T-cell (primary cell): ENCODE results near the gene C10orf90. TPM values are rescaled to one million over a fixed set of nuclear protein-coding genes. Genes with fewer than 3 reads are reported as not detected.

Experiments
- ATAC-seq, 4 experiments: fragments of 200-7000 bp in 3 of 4; fragments of 150-1000 bp in 1 of 4; cut with Tn5 transposase; replicated peaks in 1 of 4; 1 replicate in 3 of 4; 2 replicates in 1 of 4; pipeline ENCODE4 v1.10.0; 2021; ENCODE audit warnings: moderate library complexity in 3 of 4, mild to moderate bottlenecking in 2 of 4, moderate number of reproducible peaks in 1 of 4
- CTCF ChIA-PET, 2 donors: fragments of 300-600 bp; sonication (Branson Sonifier 250); formaldehyde crosslinking; loops; one replicate each; lab custom pipeline; 2022; ENCODE audit warnings: antibody characterized with exemption in 2 of 2; lab: Charles Lee
- POLR2A ChIA-PET, 2 donors: fragments of 300-600 bp; sonication (Branson Sonifier 250); formaldehyde crosslinking; loops; one replicate each; lab custom pipeline; 2022; ENCODE audit warnings: antibody characterized with exemption in 2 of 2; lab: Charles Lee
- DNase-seq, 35 experiments: peaks; one replicate each; pipeline versions ENCODE4 v3.0.0 to v3.0.0-alpha.2; 2013 to 2023
- H3K27ac ChIP-seq: one replicate; pipeline ENCODE4 v1.5.1; 2013; ENCODE audit warnings: low read length
- H3K27me3 ChIP-seq, 2 experiments: replicated peaks in 1 of 2; 1 replicate in 1 of 2; 2 replicates in 1 of 2; pipeline versions ENCODE4 v1.6.1 to v1.7.0; 2013; ENCODE audit warnings: low read length in 1 of 2, mixed read lengths in 1 of 2; ENCODE audit not compliant: control insufficient read depth in 2 of 2, insufficient read depth in 2 of 2; ENCODE audit errors: extremely low read depth in 1 of 2
- H3K36me3 ChIP-seq, 2 donors: 1 replicate in 1 of 2; 2 replicates in 1 of 2; pipeline versions ENCODE4 v1.6.1 to v1.7.0; 2013; ENCODE audit warnings: low read length in 1 of 2; ENCODE audit not compliant: control insufficient read depth in 2 of 2, insufficient read depth in 1 of 2; ENCODE audit errors: extremely low read depth in 1 of 2
- H3K4me1 ChIP-seq, 2 experiments: 1 replicate in 1 of 2; 2 replicates in 1 of 2; pipeline versions ENCODE4 v1.6.1 to v1.7.0; 2013; ENCODE audit warnings: low read length in 2 of 2, mixed read lengths in 1 of 2; ENCODE audit not compliant: insufficient read depth in 2 of 2, control insufficient read depth in 1 of 2; ENCODE audit errors: extremely low read depth in 1 of 2
- H3K4me3 ChIP-seq, 2 donors: 1 replicate in 1 of 2; 2 replicates in 1 of 2; pipeline versions ENCODE4 v1.5.1 to v1.7.0; 2013; ENCODE audit warnings: mild to moderate bottlenecking in 2 of 2, low read length in 1 of 2, moderate library complexity in 1 of 2; ENCODE audit not compliant: control insufficient read depth in 1 of 2; ENCODE audit errors: extremely low read depth in 1 of 2
- H3K9me3 ChIP-seq: 2 replicates; pipeline ENCODE4 v1.7.0; 2013
- H3K27ac Mint-ChIP-seq, 2 donors: one replicate each; pipeline ENCODE4 v1.8.0; 2020 to 2021; ENCODE audit warnings: mild to moderate bottlenecking in 2 of 2, mixed read lengths in 2 of 2
- H3K27me3 Mint-ChIP-seq, 2 donors: one replicate each; pipeline ENCODE4 v1.8.0; 2021 to 2022; ENCODE audit warnings: mixed read lengths in 2 of 2
- H3K36me3 Mint-ChIP-seq: one replicate; pipeline ENCODE4 v1.8.0; 2021; ENCODE audit warnings: mixed read lengths
- H3K4me1 Mint-ChIP-seq, 3 donors: one replicate each; pipeline ENCODE4 v1.8.0; 2020 to 2022; ENCODE audit warnings: mixed read lengths in 3 of 3, mild to moderate bottlenecking in 1 of 3
- H3K4me3 Mint-ChIP-seq, 3 donors: one replicate each; pipeline ENCODE4 v1.8.0; 2020 to 2022; ENCODE audit warnings: mild to moderate bottlenecking in 3 of 3, mixed read lengths in 3 of 3, moderate library complexity in 3 of 3
- H3K9me3 Mint-ChIP-seq, 3 donors: one replicate each; pipeline ENCODE4 v1.8.0; 2020 to 2022; ENCODE audit warnings: mixed read lengths in 3 of 3
- WGBS: methylation state at CpG from one replicate; pipeline ENCODE4 v1.1.5; 2013; ENCODE audit warnings: missing lambda C conversion rate; ENCODE audit not compliant: insufficient coverage; 5-methylcytosine and 5-hydroxymethylcytosine counted together
- total RNA-seq, 35 experiments: library from RNA in 6 of 35; stranded (reverse) in 6 of 35; fragments of 120-200 nt in 1 of 35; gene quantifications; one replicate each; pipeline versions ENCODE4 v1.2.1 to v1.2.4 and lab custom pipeline; 2013 to 2026

Gene C10orf90
- total RNA-seq, 5 donors from 2014 or later (not counting 1 experiment from before 2014, with no cell fraction given): not detected

DNA sequence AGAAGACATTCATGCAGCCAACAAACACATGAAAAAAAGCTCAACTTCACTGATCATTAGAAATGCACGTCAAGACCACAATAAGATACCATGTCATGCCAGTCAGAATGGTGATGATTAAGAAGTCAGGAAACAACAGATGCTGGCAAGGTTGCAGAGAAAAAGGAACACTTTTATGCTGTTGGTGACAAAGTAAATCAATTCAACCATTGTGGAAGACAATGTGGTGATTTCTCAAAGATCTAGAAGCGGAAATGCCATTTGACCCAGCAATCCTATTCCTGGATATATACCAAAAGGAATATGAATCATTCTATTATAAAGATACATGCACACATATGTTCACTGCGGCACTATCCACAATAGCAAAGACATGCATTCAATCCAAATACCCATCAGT, 77.6 kb downstream of the C10orf90 start:
- Mint-ChIP-seq H3K27me3 (no peaks in the 10 kb centered on the region), H3K4me3 (no peak overlapping the region), H3K27ac (no peak overlapping the region), H3K4me1 (no peaks in the 10 kb centered on the region), H3K36me3 (no peaks in the 10 kb centered on the region), H3K9me3 (peaks cover 0 to 7% (median 0%) of the 10 kb centered on the region in 3 donors)
- no CpG with 5 or more reads among the region's 3 CpGs for WGBS
- Histone ChIP-seq H3K9me3 (no peaks in the 10 kb centered on the region), H3K27ac (no peak overlapping the region), H3K4me3 (no peak overlapping the region), H3K4me1 (no peaks in the 10 kb centered on the region), H3K27me3 (peaks cover 3 to 4% of the 10 kb centered on the region in 2 experiments), H3K36me3 (no peaks in the 10 kb centered on the region)
- POLR2A ChIA-PET: no interaction called here
- CTCF ChIA-PET: no interaction called here
- DNase-seq (no peak), ATAC-seq (no peak)

GRCh38 chr10:126588024-126588423, 82.5 kb downstream of the C10orf90 start:
- no peak overlapping the region for H3K27ac Mint-ChIP-seq
- ATAC-seq (no peak), DNase-seq (no peak)
- CTCF ChIA-PET: no interaction called here
- H3K4me3 ChIP-seq: no peak overlapping the region
- H3K36me3 Mint-ChIP-seq: no peaks in the 10 kb centered on the region
- no peak overlapping the region for H3K27ac ChIP-seq
- H3K4me1 ChIP-seq: no peaks in the 10 kb centered on the region
- no peaks in the 10 kb centered on the region for H3K9me3 ChIP-seq
- peaks cover 0 to 8% of the 10 kb centered on the region in 2 experiments for H3K27me3 ChIP-seq
- POLR2A ChIA-PET: no interaction called here
- no peak overlapping the region for H3K4me3 Mint-ChIP-seq
- peaks cover 0 to 5% (median 0%) of the 10 kb centered on the region in 3 donors for H3K9me3 Mint-ChIP-seq
- no peaks in the 10 kb centered on the region for H3K4me1 Mint-ChIP-seq
- no peaks in the 10 kb centered on the region for H3K36me3 ChIP-seq
- WGBS: 100% methylated on average over 4 of the region's 4 CpGs
- peaks cover 4 to 5% of the 10 kb centered on the region in 2 donors for H3K27me3 Mint-ChIP-seq

GRCh38 chr10:126586878-126587277, 83.6 kb downstream of the C10orf90 start:
- no peak overlapping the region for H3K27ac Mint-ChIP-seq
- no peaks in the 10 kb centered on the region for H3K4me1 Mint-ChIP-seq
- no peak overlapping the region for H3K4me3 Mint-ChIP-seq
- H3K27ac ChIP-seq: no peak overlapping the region
- ATAC-seq: no peak
- H3K9me3 ChIP-seq: no peaks in the 10 kb centered on the region
- peaks cover 0 to 8% of the 10 kb centered on the region in 2 experiments for H3K27me3 ChIP-seq
- CTCF ChIA-PET: no interaction called here
- H3K27me3 Mint-ChIP-seq: peaks cover 4 to 5% of the 10 kb centered on the region in 2 donors
- 55% methylated on average over 2 of the region's 5 CpGs for WGBS
- H3K4me1 ChIP-seq: no peaks in the 10 kb centered on the region
- no peaks in the 10 kb centered on the region for H3K36me3 ChIP-seq
- no peak for DNase-seq
- no peak overlapping the region for H3K4me3 ChIP-seq
- H3K9me3 Mint-ChIP-seq: peaks cover 0 to 5% (median 0%) of the 10 kb centered on the region in 3 donors
- POLR2A ChIA-PET: no interaction called here
- no peaks in the 10 kb centered on the region for H3K36me3 Mint-ChIP-seq

DNA sequence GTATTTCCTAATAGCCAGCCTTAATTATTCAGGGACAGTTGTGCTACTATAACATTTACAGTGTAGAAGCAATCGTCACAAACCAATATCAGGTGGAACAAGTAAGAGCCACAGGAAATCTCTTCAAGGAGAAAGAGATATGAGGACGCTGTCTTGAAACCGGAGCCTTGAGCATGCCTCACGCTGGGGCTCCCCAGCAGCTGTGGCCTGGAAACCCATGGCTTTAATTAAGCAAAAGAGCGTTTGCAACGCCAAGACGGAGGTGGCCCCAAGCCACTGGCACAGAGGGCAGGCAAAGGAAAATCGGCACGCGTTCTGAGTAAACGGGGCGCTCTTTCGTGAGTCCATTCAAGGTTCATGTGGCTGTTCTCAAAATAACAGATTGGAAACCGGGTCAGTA, 84.4 kb downstream of the C10orf90 start:
- 83% methylated on average over 13 of the region's 14 CpGs for WGBS
- peaks cover 0 to 5% (median 0%) of the 10 kb centered on the region in 3 donors for H3K9me3 Mint-ChIP-seq
- no peaks in the 10 kb centered on the region for H3K4me1 Mint-ChIP-seq

GRCh38 chr10:126585249-126586017, 85.1 kb downstream of the C10orf90 start:
- Mint-ChIP-seq H3K9me3 (peaks cover 0 to 8% (median 0%) of the 10 kb centered on the region in 3 donors), H3K4me3 (no peak overlapping the region), H3K27ac (no peak overlapping the region), H3K4me1 (no peaks in the 10 kb centered on the region), H3K27me3 (peaks cover 4 to 5% of the 10 kb centered on the region in 2 donors), H3K36me3 (no peaks in the 10 kb centered on the region)
- peaks cover 0 to 8% of the 10 kb centered on the region in 2 experiments for H3K27me3 ChIP-seq
- no peaks in the 10 kb centered on the region for H3K4me1 ChIP-seq
- DNase-seq (no peak), ATAC-seq (no peak)
- no peaks in the 10 kb centered on the region for H3K36me3 ChIP-seq
- no peak overlapping the region for H3K4me3 ChIP-seq
- no peaks in the 10 kb centered on the region for H3K9me3 ChIP-seq
- ChIA-PET POLR2A (no interaction called here), CTCF (no interaction called here)
- no peak overlapping the region for H3K27ac ChIP-seq
- 72% methylated on average over 3 of the region's 6 CpGs for WGBS

More for the DNA sequence above, 84.4 kb downstream of the C10orf90 start:
- Histone ChIP-seq H3K9me3 (no peaks in the 10 kb centered on the region), H3K27ac (no peak overlapping the region), H3K4me1 (no peaks in the 10 kb centered on the region), H3K4me3 (no peak overlapping the region), H3K27me3 (peaks cover 0 to 8% of the 10 kb centered on the region in 2 experiments), H3K36me3 (no peaks in the 10 kb centered on the region)
- POLR2A ChIA-PET: no interaction called here
- Mint-ChIP-seq H3K4me3 (no peak overlapping the region), H3K36me3 (no peaks in the 10 kb centered on the region), H3K27ac (no peak overlapping the region), H3K27me3 (peaks cover 4 to 5% of the 10 kb centered on the region in 2 donors)
- no peak for DNase-seq
- CTCF ChIA-PET: no interaction called here
- ATAC-seq: no peak

- peaks cover 4 to 5% of the 10 kb centered on the region in 2 donors for H3K27me3 Mint-ChIP-seq
- H3K27ac Mint-ChIP-seq: no peak overlapping the region
- no peaks in the 10 kb centered on the region for H3K36me3 Mint-ChIP-seq
- H3K36me3 ChIP-seq: no peaks in the 10 kb centered on the region
- H3K9me3 Mint-ChIP-seq: peaks cover 0 to 8% (median 0%) of the 10 kb centered on the region in 3 donors
- H3K27me3 ChIP-seq: peaks cover 0 to 8% of the 10 kb centered on the region in 2 experiments
- no peaks in the 10 kb centered on the region for H3K9me3 ChIP-seq
- no peak for DNase-seq
- no peak for ATAC-seq
- H3K4me1 ChIP-seq: no peaks in the 10 kb centered on the region
- WGBS: 86% methylated on average over 1 of the region's 3 CpGs
- no peak overlapping the region for H3K4me3 ChIP-seq
- H3K4me1 Mint-ChIP-seq: no peaks in the 10 kb centered on the region
- POLR2A ChIA-PET: no interaction called here
- H3K4me3 Mint-ChIP-seq: no peak overlapping the region
- CTCF ChIA-PET: no interaction called here
- no peak overlapping the region for H3K27ac ChIP-seq
These were observed 85.7 kb downstream of the C10orf90 start for GRCh38 chr10:126584836-126585235.
